SU-DHL-6 (cell line): Measurements from ENCODE around the gene MRPS14.

Experiments used
- EZH2phosphoT487 ChIP-seq: fragments of 200-600 bp; sonication (generic), shearing (Covaris generic); conservative IDR thresholded peaks from 2 replicates; pipeline ENCODE4 v1.6.1; 2018; ENCODE audit warnings: mild to moderate bottlenecking, antibody characterized with exemption, low read length, moderate library complexity, mixed read lengths
- TF ChIP-seq, protein P1 (sequence below): fragments of 200-600 bp; sonication (generic); IDR thresholded peaks from one replicate; pipeline ENCODE4 v1.5.1; 2017; ENCODE audit warnings: antibody characterized with exemption, mild to moderate bottlenecking, low read length, moderate library complexity; ENCODE audit not compliant: insufficient read depth, poor library complexity, severe bottlenecking

DNA sequence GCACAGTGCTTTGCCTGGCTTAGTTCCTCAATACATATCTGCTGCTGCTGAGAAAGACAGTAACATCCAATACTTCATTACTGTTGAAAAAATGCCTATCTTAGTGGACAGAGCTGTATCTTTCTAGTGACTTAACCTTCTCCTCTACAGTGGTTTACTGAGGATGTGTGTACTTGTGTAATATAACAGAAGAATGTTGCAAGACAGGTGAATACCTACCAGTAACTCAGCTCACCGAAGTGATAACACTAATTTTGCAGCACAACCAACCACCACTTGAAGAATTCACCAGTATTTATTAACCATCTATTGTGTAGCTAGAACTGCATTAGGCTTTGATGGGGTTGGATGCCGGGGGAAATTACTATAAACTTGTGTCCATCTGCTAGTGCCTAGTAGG, 27.8 kb upstream of the MRPS14 start:
- TF ChIP-seq, protein P1, sequence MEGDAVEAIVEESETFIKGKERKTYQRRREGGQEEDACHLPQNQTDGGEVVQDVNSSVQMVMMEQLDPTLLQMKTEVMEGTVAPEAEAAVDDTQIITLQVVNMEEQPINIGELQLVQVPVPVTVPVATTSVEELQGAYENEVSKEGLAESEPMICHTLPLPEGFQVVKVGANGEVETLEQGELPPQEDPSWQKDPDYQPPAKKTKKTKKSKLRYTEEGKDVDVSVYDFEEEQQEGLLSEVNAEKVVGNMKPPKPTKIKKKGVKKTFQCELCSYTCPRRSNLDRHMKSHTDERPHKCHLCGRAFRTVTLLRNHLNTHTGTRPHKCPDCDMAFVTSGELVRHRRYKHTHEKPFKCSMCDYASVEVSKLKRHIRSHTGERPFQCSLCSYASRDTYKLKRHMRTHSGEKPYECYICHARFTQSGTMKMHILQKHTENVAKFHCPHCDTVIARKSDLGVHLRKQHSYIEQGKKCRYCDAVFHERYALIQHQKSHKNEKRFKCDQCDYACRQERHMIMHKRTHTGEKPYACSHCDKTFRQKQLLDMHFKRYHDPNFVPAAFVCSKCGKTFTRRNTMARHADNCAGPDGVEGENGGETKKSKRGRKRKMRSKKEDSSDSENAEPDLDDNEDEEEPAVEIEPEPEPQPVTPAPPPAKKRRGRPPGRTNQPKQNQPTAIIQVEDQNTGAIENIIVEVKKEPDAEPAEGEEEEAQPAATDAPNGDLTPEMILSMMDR, result no peak
- no peak for TF ChIP-seq EZH2phosphoT487
